HG03571 (cell line): ENCODE data around the gene TRIM9.

Source experiments
- ATAC-seq: cut with Tn5 transposase; IDR thresholded peaks from one replicate; pipeline ENCODE4 v1.9.1; 2021; ENCODE audit not compliant: unreplicated experiment

The TRIM9 gene

GRCh38 chr14:51058382-51058781, 36.5 kb downstream of the TRIM9 start:
- no peak for ATAC-seq

DNA sequence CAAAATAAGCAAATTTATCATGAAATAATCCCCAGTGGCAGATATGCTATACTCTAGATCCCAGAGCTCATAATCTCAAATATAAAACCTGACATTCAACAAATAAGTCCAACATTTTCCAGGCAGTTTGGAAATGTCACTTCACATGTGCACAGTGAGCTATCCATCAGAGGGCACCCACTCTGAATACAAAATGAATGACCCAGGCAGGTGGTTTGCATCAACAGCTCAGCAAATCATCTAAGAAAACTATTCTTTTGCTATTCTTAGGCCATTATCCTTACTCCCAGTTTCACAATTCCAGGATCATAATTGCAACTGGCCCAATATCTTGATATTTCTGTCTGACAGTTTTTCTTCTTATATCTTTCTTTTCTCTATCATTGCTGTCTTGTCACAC, 38.5 kb downstream of the TRIM9 start:
- no peak for ATAC-seq

DNA sequence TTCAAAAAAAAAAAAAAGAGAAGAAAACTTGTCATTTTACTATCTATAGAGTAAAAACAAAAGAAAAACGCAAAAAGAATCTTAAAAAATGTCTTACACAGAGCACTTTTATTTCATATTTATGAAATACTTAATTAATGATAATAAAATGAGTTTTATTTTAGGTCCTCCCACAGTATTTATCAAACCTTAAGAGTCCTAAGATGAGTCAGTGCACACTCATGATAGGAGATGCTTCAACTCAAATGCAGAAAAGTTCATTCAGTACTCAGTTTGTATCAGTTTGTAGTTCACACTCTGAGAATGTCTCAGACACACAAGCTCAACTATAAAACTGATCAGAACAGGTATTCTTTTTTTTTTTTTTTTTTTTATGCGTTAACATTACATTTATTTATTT, 41.7 kb downstream of the TRIM9 start:
- no peak for ATAC-seq

GRCh38 chr14:51044961-51045360, 49.9 kb downstream of the TRIM9 start:
- ATAC-seq: no peak

DNA sequence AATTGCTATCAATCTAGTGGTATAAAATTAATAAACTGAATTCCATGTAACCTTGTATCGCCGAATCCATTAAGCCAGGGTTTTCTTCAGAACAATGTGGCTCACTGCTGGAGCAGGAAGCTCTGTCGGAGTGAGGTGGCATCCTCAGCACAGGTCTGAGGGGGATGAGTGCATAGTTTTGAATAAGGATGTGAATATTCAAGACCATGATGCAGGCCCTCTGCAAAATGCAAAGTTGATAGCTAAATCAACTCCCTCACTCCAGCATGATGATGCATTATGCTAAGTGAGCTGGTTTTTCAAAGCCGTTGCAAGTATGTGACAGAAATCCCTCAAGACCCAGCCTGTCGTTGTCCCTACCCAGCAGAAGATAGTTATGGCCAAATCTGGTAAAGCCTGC, 53.0 kb downstream of the TRIM9 start:
- no peak for ATAC-seq

GRCh38 chr14:51041108-51041531, 53.8 kb downstream of the TRIM9 start:
- no peak for ATAC-seq

DNA sequence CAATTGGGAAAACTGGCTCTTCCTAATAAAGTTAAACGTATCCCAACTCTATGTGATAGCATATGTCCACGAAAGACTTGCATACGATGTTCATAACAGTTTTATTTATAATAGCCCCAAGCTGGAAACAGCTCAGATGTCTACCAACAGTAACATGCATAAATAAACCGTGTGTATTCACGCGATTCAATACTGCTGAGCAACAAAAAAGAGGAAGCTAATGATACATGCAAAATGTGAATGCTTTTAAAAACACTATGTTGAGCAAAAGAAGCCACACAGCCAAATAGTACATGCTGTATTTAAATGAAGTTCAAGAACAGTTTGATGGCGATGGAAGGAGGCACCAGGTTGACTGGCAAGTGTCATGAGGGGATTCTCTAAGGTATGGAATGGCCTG, 55.7 kb downstream of the TRIM9 start:
- ATAC-seq: no peak

GRCh38 chr14:51035611-51036192, 59.2 kb downstream of the TRIM9 start:
- no peak for ATAC-seq

- ATAC-seq: no peak
These were observed 65.8 kb downstream of the TRIM9 start for GRCh38 chr14:51028851-51029754.

GRCh38 chr14:51028361-51028760, 66.5 kb downstream of the TRIM9 start:
- no peak for ATAC-seq

DNA sequence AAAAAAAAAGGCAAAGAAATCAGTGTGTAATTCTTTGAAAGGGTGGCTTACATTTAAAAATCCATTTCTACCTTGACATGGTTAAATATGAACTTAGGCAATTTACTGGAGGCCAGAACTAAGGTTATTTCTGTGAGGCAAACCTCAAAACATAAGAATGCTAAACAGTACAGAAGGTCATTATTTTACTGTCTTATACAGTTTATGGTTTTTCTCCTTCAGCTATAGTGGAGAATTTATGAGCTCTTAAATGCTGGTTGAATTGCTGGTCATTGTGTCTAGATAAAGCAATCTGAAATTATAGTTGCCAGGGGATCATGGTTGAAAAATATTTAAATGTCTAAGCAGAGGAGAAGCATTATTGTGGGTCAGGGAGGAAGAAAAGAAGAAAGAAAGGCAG, 70.5 kb downstream of the TRIM9 start:
- no peak for ATAC-seq

GRCh38 chr14:51023964-51024363, 70.9 kb downstream of the TRIM9 start:
- ATAC-seq: no peak

GRCh38 chr14:51022769-51023168, 72.1 kb downstream of the TRIM9 start:
- ATAC-seq: no peak

DNA sequence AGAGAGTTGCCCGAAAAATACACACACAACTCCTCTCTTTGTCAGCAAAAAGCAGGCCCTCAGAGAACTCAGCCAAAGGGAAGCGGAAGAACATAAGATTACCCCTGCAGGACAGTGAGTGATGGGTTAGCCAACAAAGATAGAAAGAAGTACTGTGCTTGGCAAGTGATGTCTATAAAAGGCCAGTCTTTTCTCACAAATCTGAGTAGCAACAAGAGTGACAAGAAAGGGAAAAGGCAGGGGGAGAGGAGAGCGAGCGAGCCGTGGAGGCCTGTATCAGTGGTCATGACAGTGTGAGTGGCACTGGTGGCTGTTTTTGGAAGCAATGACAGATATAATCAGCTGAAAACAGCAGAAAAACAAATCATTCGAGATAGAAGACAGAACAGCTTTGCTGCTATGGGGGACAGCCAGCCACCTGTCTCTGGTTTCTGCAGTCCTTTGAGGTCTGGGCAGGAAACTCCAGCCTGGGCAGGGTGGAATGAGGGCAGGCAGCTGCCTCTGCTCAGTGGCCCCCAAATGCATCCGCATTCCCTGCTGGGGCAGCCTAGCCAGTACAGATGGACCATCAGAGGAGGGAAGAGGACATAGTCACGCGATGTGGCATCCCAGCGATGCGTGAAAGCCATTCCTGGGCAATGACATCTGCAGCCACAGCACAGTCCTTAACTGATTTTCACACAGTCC, 74.7 kb downstream of the TRIM9 start:
- ATAC-seq: no peak

DNA sequence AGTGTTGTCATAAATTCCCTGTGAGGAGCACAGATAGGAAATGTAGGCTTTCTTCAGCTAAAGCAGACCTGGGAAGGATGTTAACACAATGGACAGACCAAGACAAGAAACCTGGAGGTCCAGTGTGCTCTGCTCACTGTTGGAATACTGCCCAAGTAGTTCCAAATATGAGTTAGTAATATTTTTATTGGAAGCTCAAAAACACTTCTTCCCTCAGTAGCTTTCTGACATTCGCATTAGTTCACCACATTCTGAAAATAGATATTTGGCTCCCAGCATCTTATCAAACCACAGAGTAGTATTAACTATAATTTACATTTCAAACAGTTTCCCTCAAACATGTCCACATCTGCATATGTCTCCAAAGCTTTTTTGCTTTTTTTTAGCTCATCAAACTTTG, 75.8 kb downstream of the TRIM9 start:
- ATAC-seq: no peak

- ATAC-seq: no peak
These were observed 76.4 kb downstream of the TRIM9 start for GRCh38 chr14:51018521-51018920.

- ATAC-seq: no peak
These were observed 80.3 kb downstream of the TRIM9 start for GRCh38 chr14:51014625-51015024.

DNA sequence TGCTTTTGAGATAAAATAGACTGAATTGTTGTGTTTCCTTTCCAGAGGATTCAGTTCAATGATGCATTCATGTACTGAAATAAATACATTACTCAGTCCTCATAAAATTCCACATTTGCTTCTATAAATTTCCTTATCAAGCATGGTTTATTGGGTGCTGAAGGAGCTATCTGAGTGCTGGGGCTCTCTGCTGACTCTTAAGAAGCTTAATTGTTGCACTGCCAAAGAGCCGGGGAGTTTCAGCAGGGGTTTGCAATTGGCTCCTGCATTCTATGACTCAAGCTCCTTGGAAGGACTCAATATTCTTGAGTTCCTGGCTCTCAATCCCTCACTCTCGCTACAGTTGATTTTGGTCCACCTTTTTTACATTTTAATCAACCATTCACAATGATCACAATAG, 80.8 kb downstream of the TRIM9 start:
- no peak for ATAC-seq

- ATAC-seq: no peak
These were observed 82.8 kb downstream of the TRIM9 start for GRCh38 chr14:51012055-51012454.

GRCh38 chr14:51008446-51008845, 86.5 kb downstream of the TRIM9 start:
- ATAC-seq: no peak

GRCh38 chr14:51006781-51007211, 88.1 kb downstream of the TRIM9 start:
- ATAC-seq: no peak

GRCh38 chr14:51006324-51006723, 88.6 kb downstream of the TRIM9 start:
- no peak for ATAC-seq
